K562 (cell line): ENCODE data around the gene UBA1. TPM values are rescaled to one million over a fixed set of nuclear protein-coding genes. Genes with fewer than 3 reads are reported as not detected.

Experiments used
- ATAC-seq: fragments of 200-7000 bp; cut with Tn5 transposase; 3 replicates; pipeline ENCODE4 v1.9.1; 2020; ENCODE audit warnings: moderate library complexity
- BruUV-seq: library from RNA; stranded (reverse); fragments of 400-500 nt; replicated peaks from 2 replicates; lab custom pipeline; 2021; lab: Mats Ljungman, UMichigan
- CTCF ChIA-PET: fragments of 300-600 bp; formaldehyde crosslinking; extraction: SDS; loops from one replicate; lab custom pipeline; 2021; ENCODE audit warnings: low intra/inter-chr PET ratio; lab: Yijun Ruan, JAX
- POLR2A ChIA-PET: fragments of 300-600, 350-650 bp; sonication (Branson Sonifier 250); formaldehyde crosslinking; extraction: SDS; loops from one replicate; lab custom pipeline; 2021; ENCODE audit warnings: antibody characterized with exemption, inconsistent platforms; lab: Yijun Ruan, JAX
- DNase-seq, 4 experiments: peaks; one replicate each; pipeline versions ENCODE4 v3.0.0 to v3.0.0-alpha.2; 2011 to 2018; ENCODE audit warnings: low spot score in 3 of 4, mixed read lengths in 3 of 4; ENCODE audit errors: extremely low read depth in 1 of 4
- FAIRE-seq: peaks from 2 replicates; lab custom pipeline; 2011; peaks lifted over from hg19 to GRCh38; lab: Jason Lieb, UNC
- H2AFZ ChIP-seq: 2 replicates; pipeline ENCODE4 v1.6.0; 2011; ENCODE audit warnings: low read depth, low read length, control low read depth, inconsistent platforms
- H3K27ac ChIP-seq: fragments of 200-600 bp; 3 replicates; pipeline ENCODE4 v1.8.0; 2011; ENCODE audit warnings: low read depth, mild to moderate bottlenecking, control low read depth, inconsistent platforms, low read length, moderate library complexity, mixed read lengths; ENCODE audit errors: extremely low read depth
- H3K27me3 ChIP-seq, 2 experiments: fragments of 300-600 bp in 1 of 2; 2 replicates in 1 of 2; 3 replicates in 1 of 2; pipeline versions ENCODE4 v1.6.0 to v1.8.0; 2011; ENCODE audit warnings: inconsistent platforms in 2 of 2, low read length in 2 of 2, mild to moderate bottlenecking in 1 of 2, mixed read lengths in 1 of 2, moderate library complexity in 1 of 2; ENCODE audit not compliant: control insufficient read depth in 2 of 2, insufficient read depth in 2 of 2
- H3K36me3 ChIP-seq: fragments of 300-600 bp; 3 replicates; pipeline ENCODE4 v1.8.0; 2011; ENCODE audit warnings: mild to moderate bottlenecking, low read length, inconsistent platforms; ENCODE audit not compliant: control insufficient read depth, insufficient read depth
- H3K4me1 ChIP-seq, 2 experiments: fragments of 200-600 bp in 1 of 2; replicated peaks in 1 of 2; 2 replicates in 1 of 2; 3 replicates in 1 of 2; pipeline versions ENCODE4 v1.5.1 to v1.8.0; 2011; ENCODE audit warnings: inconsistent platforms in 2 of 2, low read length in 2 of 2, mild to moderate bottlenecking in 1 of 2, mixed read lengths in 1 of 2, moderate library complexity in 1 of 2; ENCODE audit not compliant: control insufficient read depth in 2 of 2, insufficient read depth in 2 of 2
- H3K4me2 ChIP-seq: 2 replicates; pipeline ENCODE4 v1.6.1; 2011; ENCODE audit warnings: low read length, control low read depth, inconsistent platforms, mixed read lengths; ENCODE audit not compliant: insufficient read depth
- H3K4me3 ChIP-seq: fragments of 200-600 bp; sonication (generic), shearing (Covaris generic); 2 replicates; pipeline ENCODE4 v1.5.1; 2016; ENCODE audit warnings: control low read depth, inconsistent platforms
- H3K79me2 ChIP-seq: fragments of 200-600 bp; 3 replicates; pipeline ENCODE4 v1.8.0; 2011; ENCODE audit warnings: low read length, inconsistent platforms; ENCODE audit not compliant: control insufficient read depth, insufficient read depth
- H3K9ac ChIP-seq, 2 experiments: 2 replicates each; pipeline versions ENCODE4 v1.6.0 to v1.6.1; 2011; ENCODE audit warnings: low read depth in 2 of 2, low read length in 2 of 2, control low read depth in 1 of 2, inconsistent platforms in 1 of 2, mild to moderate bottlenecking in 1 of 2, mixed read lengths in 1 of 2; ENCODE audit not compliant: insufficient read depth in 1 of 2
- H3K9me1 ChIP-seq: one replicate; pipeline ENCODE4 v1.6.0; 2011; ENCODE audit warnings: inconsistent platforms, mild to moderate bottlenecking, low read length, moderate library complexity; ENCODE audit not compliant: control insufficient read depth, insufficient read depth
- H3K9me3 ChIP-seq: replicated peaks from 2 replicates; pipeline ENCODE4 v1.5.1; 2011; ENCODE audit warnings: low read depth, low read length, inconsistent platforms; ENCODE audit not compliant: control insufficient read depth, insufficient read depth
- H4K20me1 ChIP-seq: replicated peaks from 2 replicates; pipeline ENCODE4 v1.6.1; 2011; ENCODE audit warnings: low read length, inconsistent platforms, mixed read lengths; ENCODE audit not compliant: control insufficient read depth, insufficient read depth
- BACH1 ChIP-seq: fragments of 200-800 bp; sonication (Bioruptor generic); IDR thresholded peaks from 2 replicates; pipeline ENCODE4 v1.6.1; 2016; ENCODE audit warnings: missing genetic modification characterization, missing compliant biosample characterization
- MED1 ChIP-seq: sonication (generic); formaldehyde crosslinking; IDR thresholded peaks from 2 replicates; pipeline ENCODE4 v1.8.1; 2023; ENCODE audit warnings: missing genetic modification reagents, borderline replicate concordance
- PCBP1 ChIP-seq: fragments of 200-400 bp; formaldehyde crosslinking; IDR thresholded peaks from 2 replicates; pipeline ENCODE4 v1.6.1; 2018; ENCODE audit warnings: mild to moderate bottlenecking, low read depth, low read length; ENCODE audit not compliant: poor library complexity, severe bottlenecking
- POLR2AphosphoS2 ChIP-seq: IDR thresholded peaks from 2 replicates; pipeline ENCODE4 v1.6.1; 2012; ENCODE audit warnings: low read length, improper control_type of control experiment
- POLR2B ChIP-seq: fragments of 450-650 bp; IDR thresholded peaks from 2 replicates; pipeline ENCODE4 v1.6.1; 2018; ENCODE audit warnings: low read depth; ENCODE audit not compliant: partially characterized antibody
- SAFB2 ChIP-seq: fragments of 200-400 bp; formaldehyde crosslinking; IDR thresholded peaks from 2 replicates; pipeline ENCODE4 v1.6.1; 2018; ENCODE audit warnings: borderline replicate concordance, low read length, low read depth, moderate library complexity; ENCODE audit not compliant: severe bottlenecking
- TSHZ1 ChIP-seq: fragments of 250-450 bp; sonication (Bioruptor Pico); IDR thresholded peaks from 2 replicates; pipeline ENCODE4 v1.4.0; 2020; ENCODE audit warnings: mild to moderate bottlenecking, moderate library complexity
- ZFX ChIP-seq: sonication (generic); formaldehyde crosslinking; IDR thresholded peaks from 2 replicates; pipeline ENCODE4 v1.8.0; 2022; ENCODE audit warnings: mild to moderate bottlenecking, missing genetic modification reagents, moderate library complexity
- WGBS: fragments of 100-300 bp; shearing (Covaris generic); methylation state at CpG from one replicate; pipeline ENCODE4 v1.1.6; 2016; ENCODE audit warnings: low coverage, mixed read lengths; ENCODE audit not compliant: insufficient coverage; ENCODE audit errors: missing lambda C conversion rate; 5-methylcytosine and 5-hydroxymethylcytosine counted together
- in situ Hi-C: fragments of 300-500 bp; cut with MboI; formaldehyde crosslinking; loops from 4 replicates; pipeline ENCODE4 v1.15.0; 2018; ENCODE audit warnings: inconsistent platforms, mixed read lengths
- intact Hi-C: fragments of 100-400 bp; cut with micrococcal nuclease; formaldehyde crosslinking; loops from 2 replicates; pipeline ENCODE4 v1.14.2; 2022
- polyA plus RNA-seq, 8 experiments: library from polyadenylated mRNA; depleted of rRNA in 4 of 8; stranded (reverse) in 5 of 8; unstranded in 3 of 8; fragments of >200 nt; fragmentation: Nextera tagmentation in 2 of 8; fragmentation: Illumina TruSeq in 1 of 8; extraction: Ambion mirVana in 2 of 8; extraction: Trizol in 1 of 8; gene quantifications; 2 replicates each; pipeline versions ENCODE4 v1.2.1 to v1.2.3, GENCODE V29; 2011 to 2014; ENCODE audit warnings: inconsistent platforms in 1 of 8, missing spikeins in 1 of 8
- total RNA-seq, 7 experiments: library from RNA; depleted of rRNA in 6 of 7; stranded (reverse); fragments of >200 nt in 6 of 7; fragmentation: Illumina TruSeq in 2 of 7; extraction: Trizol in 2 of 7; gene quantifications; 2 replicates each; pipeline versions ENCODE4 v1.2.1 to v1.2.3, GENCODE V29; 2011 to 2021; ENCODE audit warnings: low replicate concordance in 1 of 7

UBA1 gene
- total and polyA plus RNA-seq, 9 of the 15 experiments (the other 6 are each of a cell fraction or from before 2014, with no cell fraction given) = 32.0 to 174 (median 93.6) TPM

GRCh38 chrX:47199286-47199685, 5.7 kb downstream of the UBA1 start:
- ChIA-PET CTCF (no interaction called here), POLR2A (no interaction called here)
- Histone ChIP-seq H3K9me3 (no peaks in the 10 kb centered on the region), H3K27me3 (no peaks in the 10 kb centered on the region), H2AFZ (no peak overlapping the region), H3K4me3 (no peak overlapping the region), H3K79me2 (peaks cover 34% of the 10 kb centered on the region), H3K9ac (no peak overlapping the region), H3K4me1 (peaks cover 3 to 11% of the 10 kb centered on the region in 2 experiments; a peak in 4 of 5 replicates), H3K36me3 (peaks cover 87% of the 10 kb centered on the region; the same call in 2 of the 3 replicates), H3K9me1 (peaks cover 3% of the 10 kb centered on the region), H3K4me2 (no peak overlapping the region), H4K20me1 (peaks cover 14% of the 10 kb centered on the region), H3K27ac (no peak overlapping the region)
- DNase-seq = no peak
- WGBS = 98% methylated on average over 6 of the region's 10 CpGs
- no TSS peak for BruUV-seq
- intact Hi-C loops (loop anchor here (10.0 kb wide), 1 partner anchor 546 kb away; no protein-coding TSS in a partner anchor), in situ Hi-C loops (loop anchor here (10.0 kb wide), 2 partner anchors 186 to 326 kb away; no protein-coding TSS in a partner anchor)
- FAIRE-seq = no peak
- no peak for ATAC-seq
- TF ChIP-seq BACH1 (tag) (no peak), TSHZ1 (CRISPR knock-in tag) (no peak), SAFB2 (no peak), MED1 (CRISPR knock-in tag) (no peak), POLR2B (no peak), PCBP1 (no peak), POLR2AphosphoS2 (no peak), ZFX (CRISPR knock-in tag) (no peak)
